Stimulated activated CD4-positive, alpha-beta T cell treated with anti-CD3 and anti-CD28 coated beads, Interleukin-1b, Interleukin-23, amount 100 ng/mL, for 1 hour (primary cell): ENCODE measurements around the gene PIK3R5.

Experiments
- DNase-seq, 2 donors: peaks; one replicate each; pipeline ENCODE4 v3.0.0-alpha.2; 2020; ENCODE audit warnings: low read depth in 2 of 2

The PIK3R5 gene

GRCh38 chr17:8924595-8924994 is 40.9 kb downstream of the PIK3R5 start:
- no peak for DNase-seq

GRCh38 chr17:8923762-8924161 is 41.7 kb downstream of the PIK3R5 start:
- no peak for DNase-seq

GRCh38 chr17:8922928-8923327 is 42.6 kb downstream of the PIK3R5 start:
- DNase-seq = no peak

- DNase-seq = no peak
Observed at GRCh38 chr17:8922451-8922850, 43.1 kb downstream of the PIK3R5 start.

GRCh38 chr17:8921147-8921546 is 44.4 kb downstream of the PIK3R5 start:
- no peak for DNase-seq

- DNase-seq = no peak
Observed at GRCh38 chr17:8918807-8919465, 46.6 kb downstream of the PIK3R5 start.

- DNase-seq = no peak
Observed at GRCh38 chr17:8916466-8916865, 49.0 kb downstream of the PIK3R5 start.

GRCh38 chr17:8914554-8914953 is 51.0 kb downstream of the PIK3R5 start:
- no peak for DNase-seq

GRCh38 chr17:8913879-8914278 is 51.6 kb downstream of the PIK3R5 start:
- no peak for DNase-seq

- DNase-seq = no peak
Observed at GRCh38 chr17:8913091-8913490, 52.4 kb downstream of the PIK3R5 start.

- DNase-seq = no peak
Observed at GRCh38 chr17:8912084-8912981, 53.2 kb downstream of the PIK3R5 start.

GRCh38 chr17:8910969-8911604 is 54.4 kb downstream of the PIK3R5 start:
- no peak for DNase-seq

GRCh38 chr17:8909586-8910270 is 55.8 kb downstream of the PIK3R5 start:
- no peak for DNase-seq

GRCh38 chr17:8905331-8905730 is 60.2 kb downstream of the PIK3R5 start:
- DNase-seq = no peak

- DNase-seq = no peak
Observed at GRCh38 chr17:8904686-8905085, 60.8 kb downstream of the PIK3R5 start.

GRCh38 chr17:8904201-8904600 is 61.3 kb downstream of the PIK3R5 start:
- no peak for DNase-seq

GRCh38 chr17:8900626-8901585 is 64.6 kb downstream of the PIK3R5 start:
- DNase-seq = no peak

- no peak for DNase-seq
Observed at GRCh38 chr17:8900207-8900606, 65.3 kb downstream of the PIK3R5 start.

- DNase-seq = no peak
Observed at GRCh38 chr17:8898636-8899035, 66.9 kb downstream of the PIK3R5 start.

- no peak for DNase-seq
Observed at GRCh38 chr17:8898126-8898525, 67.4 kb downstream of the PIK3R5 start.
